ENCODE results near the gene NR4A1. TPM values are rescaled to one million over a fixed set of nuclear protein-coding genes. Genes with fewer than 3 reads are reported as not detected.

Gene NR4A1
- polyA plus RNA-seq, result 0.25 TPM in 1 of 2 replicates, not detected in the other

DNA sequence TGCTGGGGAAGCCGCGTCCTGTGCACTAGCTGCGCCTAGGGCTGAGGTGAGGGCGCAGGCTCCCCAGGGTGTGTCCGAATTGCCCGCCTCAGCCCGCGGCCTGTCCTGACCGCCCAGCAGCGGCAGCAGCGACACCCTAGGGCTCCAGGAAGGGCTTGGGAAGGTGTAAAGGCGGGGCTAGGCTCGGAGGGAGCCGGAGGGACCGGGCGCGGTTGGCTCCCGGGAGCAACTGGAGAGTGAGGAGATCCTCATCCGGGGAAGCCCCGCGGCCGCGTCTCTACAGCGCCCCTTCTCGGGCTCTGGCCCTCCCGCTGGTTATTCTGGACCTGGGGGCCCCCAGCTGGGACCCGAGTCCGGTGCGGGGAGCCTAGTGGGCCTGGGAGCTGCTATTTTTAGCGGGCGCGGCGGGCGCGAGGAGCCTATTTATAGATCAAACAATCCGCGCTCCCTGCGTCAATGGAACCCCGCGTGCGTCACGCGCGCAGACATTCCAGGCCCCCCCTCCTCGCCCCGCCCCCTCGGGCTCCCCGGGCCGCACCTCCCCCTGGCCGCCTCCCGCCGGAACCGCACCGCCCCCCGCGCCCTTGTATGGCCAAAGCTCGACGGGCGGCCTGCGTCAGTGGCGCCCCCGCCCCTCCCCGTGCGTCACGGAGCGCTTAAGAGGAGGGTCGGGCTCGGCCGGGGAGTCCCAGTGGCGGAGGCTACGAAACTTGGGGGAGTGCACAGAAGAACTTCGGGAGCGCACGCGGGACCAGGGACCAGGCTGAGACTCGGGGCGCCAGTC, at the start of gene NR4A1:
TSS of gene NR4A1 (plus strand) at position 685 of the 784 bp plus-strand sequence. CDS start 2,887 bp downstream, outside the sequence.

GRCh38 chr12:52006726-52007157, 44.5 kb upstream of the NR4A1 start, which contains the start of gene TAMALIN:
Gene TAMALIN, plus strand, starts transcription at chr12:52006946. Its CDS starts 74 bp downstream, at chr12:52007020.

GRCh38 chr12:52069327-52070184, 18.3 kb downstream of the NR4A1 start, which contains the start of gene ATG101:
Gene ATG101, plus strand, starts transcription at chr12:52069978. Its CDS starts 3,673 bp downstream, at chr12:52073651.

GRCh38 chr12:52079576-52080402, 28.5 kb downstream of the NR4A1 start, which contains the start of gene SMIM41:
Gene SMIM41, plus strand, starts transcription at chr12:52079704. Its CDS starts 76 bp downstream, at chr12:52079780.

Other genes with a start within 250 kb of the NR4A1 start
- not detected in 2 replicates for gene FIGNL2, start 202.7 kb upstream of the NR4A1 start, polyA plus RNA-seq
- not detected in 2 replicates for gene ANKRD33, start 163.3 kb upstream of the NR4A1 start, polyA plus RNA-seq
- gene ACVRL1, start 143.9 kb upstream of the NR4A1 start, polyA plus RNA-seq, result not detected in 2 replicates
- 10.4 and 12.8 TPM in 2 replicates for gene ACVR1B, start 99.7 kb upstream of the NR4A1 start, polyA plus RNA-seq
- gene TAMALIN, start 44.5 kb upstream of the NR4A1 start, polyA plus RNA-seq, result 2.5 TPM in 1 of 2 replicates, not detected in the other
- 2.9 and 5.5 TPM in 2 replicates for gene ATG101, start 18.5 kb downstream of the NR4A1 start, polyA plus RNA-seq
- not detected in 2 replicates for gene SMIM41, start 28.3 kb downstream of the NR4A1 start, polyA plus RNA-seq
- not detected in 2 replicates for gene KRT80, start 140.6 kb downstream of the NR4A1 start, polyA plus RNA-seq
- gene KRT7, start 181.8 kb downstream of the NR4A1 start, polyA plus RNA-seq, result not detected in 2 replicates
- 0.19 and 0.92 TPM in 2 replicates for gene KRT86, start 223.2 kb downstream of the NR4A1 start, polyA plus RNA-seq
- gene KRT81, start 240.1 kb downstream of the NR4A1 start, polyA plus RNA-seq, result not detected in 2 replicates

Measured in Purkinje cell (primary cell).